Endothelial cell of umbilical vein (primary cell): Measurements from ENCODE around the gene PIEZO2. TPM values are rescaled to one million over a fixed set of nuclear protein-coding genes. Genes with fewer than 3 reads are reported as not detected.

Experiments
- BruUV-seq: library from RNA; stranded (reverse); fragments of 400-500 nt; replicated peaks from 2 replicates; lab custom pipeline; 2021; lab: Mats Ljungman, UMichigan
- CTCF ChIA-PET: fragments of 300-600, 350-600 bp; sonication (Branson Sonifier 250); formaldehyde crosslinking; loops from one replicate; lab custom pipeline; 2021; ENCODE audit warnings: antibody characterized with exemption, inconsistent platforms; lab: Charles Lee
- POLR2A ChIA-PET: fragments of 300-600, 350-600 bp; sonication (Branson Sonifier 250); formaldehyde crosslinking; loops from one replicate; lab custom pipeline; 2021; ENCODE audit warnings: antibody characterized with exemption, inconsistent platforms; lab: Charles Lee
- DNase-seq: peaks from one replicate; pipeline ENCODE4 v3.0.0-alpha.2; 2011; ENCODE audit warnings: low read depth, low spot score
- FAIRE-seq: peaks from 2 replicates; lab custom pipeline; 2011; peaks lifted over from hg19 to GRCh38; lab: Jason Lieb, UNC
- H2AFZ ChIP-seq: 2 replicates; pipeline ENCODE4 v1.6.0; 2012; ENCODE audit warnings: low read depth, low read length, control low read depth, inconsistent platforms
- H3K27ac ChIP-seq: 2 replicates; pipeline ENCODE4 v1.5.1; 2011; ENCODE audit warnings: low read depth, mild to moderate bottlenecking, control low read depth, low read length, moderate library complexity; ENCODE audit not compliant: insufficient read depth
- H3K27me3 ChIP-seq, 2 experiments: 2 replicates each; pipeline versions ENCODE4 v1.6.0 to v1.6.1; 2011; ENCODE audit warnings: low read length in 2 of 2, mixed read lengths in 1 of 2; ENCODE audit not compliant: control insufficient read depth in 2 of 2, insufficient read depth in 2 of 2
- H3K36me3 ChIP-seq, 2 experiments: 2 replicates in 1 of 2; 3 replicates in 1 of 2; pipeline ENCODE4 v1.5.1; 2011; ENCODE audit warnings: low read length in 2 of 2, mild to moderate bottlenecking in 1 of 2, moderate library complexity in 1 of 2; ENCODE audit not compliant: control insufficient read depth in 2 of 2, insufficient read depth in 2 of 2; ENCODE audit errors: extremely low read depth in 1 of 2
- H3K4me1 ChIP-seq: 3 replicates; pipeline ENCODE4 v1.5.1; 2011; ENCODE audit warnings: mild to moderate bottlenecking, low read length; ENCODE audit not compliant: control insufficient read depth, insufficient read depth; ENCODE audit errors: extremely low read depth
- H3K4me2 ChIP-seq: 2 replicates; pipeline ENCODE4 v1.6.1; 2011; ENCODE audit warnings: low read length, control low read depth, mixed read lengths; ENCODE audit not compliant: insufficient read depth
- H3K4me3 ChIP-seq, 3 experiments: fragments of 200-600 bp in 1 of 3; sonication (generic), shearing (Covaris generic) in 1 of 3; replicated peaks in 1 of 3; 2 replicates each; pipeline ENCODE4 v1.5.1; 2011 to 2016; ENCODE audit warnings: control low read depth in 3 of 3, low read length in 3 of 3, mild to moderate bottlenecking in 2 of 3, inconsistent platforms in 1 of 3, low read depth in 1 of 3, moderate library complexity in 1 of 3; ENCODE audit not compliant: insufficient read depth in 1 of 3
- H3K79me2 ChIP-seq: 2 replicates; pipeline ENCODE4 v1.6.0; 2012; ENCODE audit warnings: low read length, inconsistent platforms; ENCODE audit not compliant: control insufficient read depth, insufficient read depth
- H3K9ac ChIP-seq: replicated peaks from 2 replicates; pipeline ENCODE3; 2011; ENCODE audit warnings: low read length, control low read depth; ENCODE audit not compliant: insufficient read depth; ENCODE audit errors: extremely low read depth
- H3K9me1 ChIP-seq: replicated peaks from 3 replicates; pipeline ENCODE4 v1.6.0; 2011; ENCODE audit warnings: mild to moderate bottlenecking, low read length; ENCODE audit not compliant: control insufficient read depth, insufficient read depth; ENCODE audit errors: extremely low read depth
- H3K9me3 ChIP-seq: replicated peaks from 2 replicates; pipeline ENCODE4 v1.5.1; 2012; ENCODE audit warnings: low read length, inconsistent platforms; ENCODE audit not compliant: control insufficient read depth, insufficient read depth
- H4K20me1 ChIP-seq: replicated peaks from 2 replicates; pipeline ENCODE3; 2011; ENCODE audit warnings: mild to moderate bottlenecking, low read length; ENCODE audit not compliant: control insufficient read depth, insufficient read depth; ENCODE audit errors: extremely low read depth
- EZH2 ChIP-seq: IDR thresholded peaks from 2 replicates; pipeline ENCODE4 v1.6.1; 2012; ENCODE audit warnings: borderline replicate concordance, low read depth, mild to moderate bottlenecking, moderate library complexity, low read length, inconsistent platforms; ENCODE audit not compliant: severe bottlenecking
- FOS ChIP-seq: IDR thresholded peaks from 2 replicates; pipeline ENCODE4 v1.6.1; 2011; ENCODE audit warnings: mild to moderate bottlenecking, low read length, moderate library complexity, borderline replicate concordance; ENCODE audit not compliant: insufficient read depth
- GATA2 ChIP-seq: IDR thresholded peaks from 2 replicates; pipeline ENCODE4 v1.7.0; 2011; ENCODE audit warnings: low read depth, mild to moderate bottlenecking, moderate library complexity, mixed read lengths, low read length; ENCODE audit not compliant: insufficient read length, insufficient read depth
- JUN ChIP-seq: IDR thresholded peaks from 2 replicates; pipeline ENCODE4 v1.6.1; 2011; ENCODE audit warnings: borderline replicate concordance, low read depth; ENCODE audit not compliant: insufficient read length, insufficient read depth
- MYC ChIP-seq: IDR thresholded peaks from one replicate; pipeline ENCODE4 v1.6.1; 2011; ENCODE audit warnings: mild to moderate bottlenecking, low read depth, low read length
- POLR2A ChIP-seq: IDR thresholded peaks from 2 replicates; pipeline ENCODE4 v1.6.1; 2012; ENCODE audit warnings: low read depth, mild to moderate bottlenecking, control low read depth, low read length
- POLR2AphosphoS5 ChIP-seq: IDR thresholded peaks from 2 replicates; pipeline ENCODE4 v1.6.1; 2012; ENCODE audit warnings: low read depth, mild to moderate bottlenecking, control low read depth, low read length, moderate library complexity; ENCODE audit not compliant: insufficient read depth
- dilution Hi-C: fragments of 300-500 bp; cut with MboI; formaldehyde crosslinking; loops from one replicate; pipeline ENCODE4 v1.15.0; 2019; ENCODE audit warnings: low sequenced_read_pairs; ENCODE audit not compliant: extremely low pct_ligation_motif_present
- intact Hi-C: fragments of 100-400 bp; cut with micrococcal nuclease; formaldehyde crosslinking; loops from one replicate; pipeline ENCODE4 v1.10.0; 2022
- polyA plus RNA-seq, 4 experiments: library from polyadenylated mRNA; depleted of rRNA in 3 of 4; stranded (reverse) in 3 of 4; unstranded in 1 of 4; fragments of >200 nt; gene quantifications; 2 replicates each; pipeline versions ENCODE4 v1.2.1 to v1.2.3, GENCODE V29; 2011 to 2012; ENCODE audit warnings: missing spikeins in 1 of 4
- total RNA-seq: library from RNA; stranded (reverse); gene quantifications from 2 replicates; pipeline ENCODE4 v1.2.3, GENCODE V29; 2021
- TF ChIP-seq, protein P1 (sequence below), 2 donors: IDR thresholded peaks; 1 replicate in 1 of 2; 2 replicates in 1 of 2; pipeline ENCODE4 v1.5.1; 2011; ENCODE audit warnings: low read length in 2 of 2, mild to moderate bottlenecking in 2 of 2, moderate library complexity in 2 of 2, control low read depth in 1 of 2, inconsistent platforms in 1 of 2, low read depth in 1 of 2; ENCODE audit not compliant: insufficient read depth in 1 of 2; ENCODE audit errors: extremely low read depth in 1 of 2
- TF ChIP-seq, protein P2 (sequence below): IDR thresholded peaks from 2 replicates; pipeline ENCODE4 v1.6.1; 2011; ENCODE audit not compliant: insufficient read depth, insufficient read length

PIEZO2 gene
- total and polyA plus RNA-seq, 2 donors (not counting 3 experiments of a cell fraction or from before 2014, with no cell fraction given), result 1.7 to 11.2 TPM

DNA sequence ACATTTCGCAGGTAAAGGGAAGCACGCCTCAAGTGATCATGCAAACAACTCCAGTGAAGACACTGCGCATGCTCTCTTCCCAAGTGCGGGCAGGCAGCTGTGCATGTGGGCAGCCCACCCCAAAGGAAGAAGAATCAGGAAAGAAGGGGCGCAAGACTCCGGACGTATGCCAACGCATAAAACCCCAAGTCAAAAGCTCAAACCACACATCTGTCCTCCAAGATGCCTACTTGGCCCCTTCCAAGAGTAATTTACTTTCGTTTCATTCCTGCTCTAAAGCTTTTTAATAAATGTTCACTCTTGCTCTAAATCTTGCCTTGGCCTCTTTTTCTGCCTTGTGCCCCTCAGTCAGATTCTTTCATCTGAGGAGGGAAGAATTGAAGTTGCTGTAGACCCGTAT, 254.9 kb downstream of the PIEZO2 start:
- no peak for FAIRE-seq
- dilution Hi-C loops, result no loop called here
- H3K27ac ChIP-seq, result no peak overlapping the region
- no peaks in the 10 kb centered on the region for H3K9me3 ChIP-seq
- TF ChIP-seq EZH2 (no peak), MYC (no peak), GATA2 (no peak), FOS (no peak), POLR2A (no peak), JUN (no peak), POLR2AphosphoS5 (no peak)
- TF ChIP-seq, protein P1, sequence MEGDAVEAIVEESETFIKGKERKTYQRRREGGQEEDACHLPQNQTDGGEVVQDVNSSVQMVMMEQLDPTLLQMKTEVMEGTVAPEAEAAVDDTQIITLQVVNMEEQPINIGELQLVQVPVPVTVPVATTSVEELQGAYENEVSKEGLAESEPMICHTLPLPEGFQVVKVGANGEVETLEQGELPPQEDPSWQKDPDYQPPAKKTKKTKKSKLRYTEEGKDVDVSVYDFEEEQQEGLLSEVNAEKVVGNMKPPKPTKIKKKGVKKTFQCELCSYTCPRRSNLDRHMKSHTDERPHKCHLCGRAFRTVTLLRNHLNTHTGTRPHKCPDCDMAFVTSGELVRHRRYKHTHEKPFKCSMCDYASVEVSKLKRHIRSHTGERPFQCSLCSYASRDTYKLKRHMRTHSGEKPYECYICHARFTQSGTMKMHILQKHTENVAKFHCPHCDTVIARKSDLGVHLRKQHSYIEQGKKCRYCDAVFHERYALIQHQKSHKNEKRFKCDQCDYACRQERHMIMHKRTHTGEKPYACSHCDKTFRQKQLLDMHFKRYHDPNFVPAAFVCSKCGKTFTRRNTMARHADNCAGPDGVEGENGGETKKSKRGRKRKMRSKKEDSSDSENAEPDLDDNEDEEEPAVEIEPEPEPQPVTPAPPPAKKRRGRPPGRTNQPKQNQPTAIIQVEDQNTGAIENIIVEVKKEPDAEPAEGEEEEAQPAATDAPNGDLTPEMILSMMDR (IDR thresholded peaks at IDR 0.05; ENCODE audit: extremely low read depth in 1 of 2, insufficient read depth in 1 of 2, low read depth in 1 of 2, low read length in 2 of 2), result no peak
- TF ChIP-seq, protein P2, sequence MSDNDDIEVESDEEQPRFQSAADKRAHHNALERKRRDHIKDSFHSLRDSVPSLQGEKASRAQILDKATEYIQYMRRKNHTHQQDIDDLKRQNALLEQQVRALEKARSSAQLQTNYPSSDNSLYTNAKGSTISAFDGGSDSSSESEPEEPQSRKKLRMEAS, result no peak
- no peak overlapping the region for H2AFZ ChIP-seq
- H3K27me3 ChIP-seq, result no peaks in the 10 kb centered on the region
- H3K79me2 ChIP-seq, result no peaks in the 10 kb centered on the region
- H3K36me3 ChIP-seq, result no peaks in the 10 kb centered on the region
- no peaks in the 10 kb centered on the region for H3K9me1 ChIP-seq
- no peak for DNase-seq
- CTCF ChIA-PET, result interaction anchor here (1.0 kb wide), 1 partner anchor 12 kb away, joined by 4 read pairs; no protein-coding TSS in a partner anchor
- no TSS peak for BruUV-seq
- H3K4me2 ChIP-seq, result no peak overlapping the region
- intact Hi-C loops, result no loop called here
- no peaks in the 10 kb centered on the region for H4K20me1 ChIP-seq
- H3K4me3 ChIP-seq, result no peak overlapping the region
- H3K4me1 ChIP-seq, result no peaks in the 10 kb centered on the region
- H3K9ac ChIP-seq, result no peak overlapping the region
- POLR2A ChIA-PET, result no interaction called here
